Measurements from ENCODE around the gene ARL15. TPM values are rescaled to one million over a fixed set of nuclear protein-coding genes. Genes with fewer than 3 reads are reported as not detected.

The ARL15 gene
- total RNA-seq, 1 experiment from 2014 or later, result 140 TPM

- H3K4me1 ChIP-seq, result no peaks in the 10 kb centered on the region
- no peak for DNase-seq
- intact Hi-C loops (cut with micrococcal nuclease; ENCODE audit: unreplicated experiment), result no loop called here
- Mint-ChIP-seq H3K4me3 (ENCODE audit: unreplicated experiment) (no peak overlapping the region), H3K9me3 (ENCODE audit: unreplicated experiment) (no peaks in the 10 kb centered on the region), H3K36me3 (ENCODE audit: insufficient read depth, unreplicated experiment) (peaks cover 18% of the 10 kb centered on the region), H3K27me3 (ENCODE audit: insufficient read depth, unreplicated experiment) (no peaks in the 10 kb centered on the region), H3K4me1 (ENCODE audit: low read depth, unreplicated experiment) (peaks cover 1% of the 10 kb centered on the region), H3K27ac (ENCODE audit: unreplicated experiment) (no peak overlapping the region)
- no peaks in the 10 kb centered on the region for H3K9me3 ChIP-seq
- TF ChIP-seq CTCF (IDR thresholded peaks at IDR 0.05; ENCODE audit: insufficient read depth in 1 of 2, low read depth in 1 of 2, low read length in 1 of 2, severe bottlenecking in 1 of 2, unreplicated experiment in 1 of 2), result no peak
- H3K36me3 ChIP-seq (ENCODE audit: control insufficient read depth, insufficient read depth, low read length), result no peaks in the 10 kb centered on the region
- CTCF ChIA-PET, result no interaction called here
- no peak overlapping the region for H3K4me3 ChIP-seq (ENCODE audit: low read depth, low read length)
- no TSS peak for BruUV-seq (replicated peaks)
- POLR2A ChIA-PET, result no interaction called here
- H3K27me3 ChIP-seq (replicated peaks; ENCODE audit: control insufficient read depth, insufficient read depth, low read length), result no peaks in the 10 kb centered on the region
Measured at GRCh38 chr5:54140247-54140840, 170.0 kb downstream of the ARL15 start.

DNA sequence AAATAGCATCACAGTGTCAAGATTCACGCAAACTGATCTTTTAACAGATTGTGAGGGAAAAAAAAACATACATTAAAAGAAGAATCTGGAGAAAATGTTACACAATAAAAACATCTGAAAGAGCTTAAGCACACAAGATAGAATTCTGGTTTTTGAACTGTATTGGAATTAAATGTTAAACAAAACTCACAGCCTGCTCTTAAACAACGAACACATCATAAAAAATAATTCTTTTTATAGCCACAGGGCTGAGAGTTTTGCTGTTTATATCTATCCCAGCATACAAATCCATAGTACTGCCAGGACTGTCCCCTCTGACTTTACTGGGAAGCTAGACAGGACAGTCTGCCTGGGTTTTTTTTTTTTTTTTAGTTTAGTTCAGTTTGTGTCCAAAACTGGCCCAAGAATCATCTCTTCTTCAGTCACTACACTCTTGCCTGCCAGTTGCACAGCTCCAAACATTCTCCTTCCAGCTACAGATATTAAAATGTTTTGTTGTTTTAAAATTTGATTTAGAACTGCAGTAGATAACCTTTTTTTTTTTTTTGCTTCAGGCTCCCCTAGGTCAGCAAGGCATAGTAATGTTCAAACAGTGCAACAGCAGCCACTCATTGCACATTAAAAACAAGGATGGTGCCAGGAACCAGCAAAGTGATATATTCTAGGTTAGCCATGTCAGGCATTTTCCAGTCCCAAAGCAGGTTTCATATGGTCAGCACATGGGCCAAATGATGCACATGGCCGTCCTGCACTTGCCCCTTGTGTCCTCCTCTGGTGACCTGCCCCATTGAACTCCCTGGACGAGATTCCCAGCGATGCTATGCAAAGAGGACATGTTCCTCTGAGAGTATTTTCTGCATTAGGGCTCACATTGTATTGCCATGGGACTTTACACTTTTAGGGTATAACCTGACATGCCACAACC, 173.6 kb downstream of the ARL15 start:
- DNase-seq, result no peak
- Mint-ChIP-seq H3K36me3 (ENCODE audit: insufficient read depth, unreplicated experiment) (peaks cover 11% of the 10 kb centered on the region), H3K27ac (ENCODE audit: unreplicated experiment) (no peak overlapping the region), H3K4me3 (ENCODE audit: unreplicated experiment) (no peak overlapping the region), H3K4me1 (ENCODE audit: low read depth, unreplicated experiment) (peaks cover 14% of the 10 kb centered on the region), H3K27me3 (ENCODE audit: insufficient read depth, unreplicated experiment) (no peaks in the 10 kb centered on the region), H3K9me3 (ENCODE audit: unreplicated experiment) (no peaks in the 10 kb centered on the region)
- H3K27me3 ChIP-seq (replicated peaks; ENCODE audit: control insufficient read depth, insufficient read depth, low read length), result no peaks in the 10 kb centered on the region
- no peak overlapping the region for H3K4me3 ChIP-seq (ENCODE audit: low read depth, low read length)
- no peaks in the 10 kb centered on the region for H3K36me3 ChIP-seq (ENCODE audit: control insufficient read depth, insufficient read depth, low read length)
- H3K4me1 ChIP-seq, result no peaks in the 10 kb centered on the region
- no peaks in the 10 kb centered on the region for H3K9me3 ChIP-seq
- no TSS peak for BruUV-seq (replicated peaks)
- ChIA-PET POLR2A (no interaction called here), CTCF (no interaction called here)
- intact Hi-C loops (cut with micrococcal nuclease; ENCODE audit: unreplicated experiment), result no loop called here
- no peak for TF ChIP-seq CTCF (IDR thresholded peaks at IDR 0.05; ENCODE audit: insufficient read depth in 1 of 2, low read depth in 1 of 2, low read length in 1 of 2, severe bottlenecking in 1 of 2, unreplicated experiment in 1 of 2)

DNA sequence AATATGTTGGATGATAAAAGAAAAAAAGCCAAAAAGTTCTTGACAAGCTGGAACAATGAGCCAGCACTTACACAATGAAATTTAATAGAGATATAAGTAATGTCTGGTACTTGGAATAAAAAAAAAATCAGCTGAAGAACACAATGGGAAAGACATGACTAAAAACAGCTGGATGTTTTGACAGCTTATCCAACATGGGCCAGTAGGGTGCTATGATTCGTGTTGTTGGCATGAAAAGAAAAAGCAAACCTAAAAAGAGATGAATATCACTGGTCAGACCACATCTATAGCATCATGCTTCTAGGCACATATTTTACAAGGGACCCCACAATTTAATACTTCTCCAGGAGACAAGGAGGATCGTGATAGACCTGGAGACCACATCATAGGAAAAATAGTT, 175.3 kb downstream of the ARL15 start:
- Mint-ChIP-seq H3K4me1 (ENCODE audit: low read depth, unreplicated experiment) (peaks cover 14% of the 10 kb centered on the region), H3K4me3 (ENCODE audit: unreplicated experiment) (no peak overlapping the region), H3K27ac (ENCODE audit: unreplicated experiment) (no peak overlapping the region), H3K27me3 (ENCODE audit: insufficient read depth, unreplicated experiment) (no peaks in the 10 kb centered on the region), H3K9me3 (ENCODE audit: unreplicated experiment) (no peaks in the 10 kb centered on the region), H3K36me3 (ENCODE audit: insufficient read depth, unreplicated experiment) (peaks cover 11% of the 10 kb centered on the region)
- CTCF ChIA-PET, result no interaction called here
- POLR2A ChIA-PET, result no interaction called here
- no peaks in the 10 kb centered on the region for H3K36me3 ChIP-seq (ENCODE audit: control insufficient read depth, insufficient read depth, low read length)
- TF ChIP-seq CTCF (IDR thresholded peaks at IDR 0.05; ENCODE audit: insufficient read depth in 1 of 2, low read depth in 1 of 2, low read length in 1 of 2, severe bottlenecking in 1 of 2, unreplicated experiment in 1 of 2), result no peak
- no peaks in the 10 kb centered on the region for H3K9me3 ChIP-seq
- DNase-seq, result no peak
- H3K27me3 ChIP-seq (replicated peaks; ENCODE audit: control insufficient read depth, insufficient read depth, low read length), result no peaks in the 10 kb centered on the region
- no peaks in the 10 kb centered on the region for H3K4me1 ChIP-seq
- intact Hi-C loops (cut with micrococcal nuclease; ENCODE audit: unreplicated experiment), result no loop called here
- BruUV-seq (replicated peaks), result no TSS peak
- no peak overlapping the region for H3K4me3 ChIP-seq (ENCODE audit: low read depth, low read length)

All from Caco-2 (cell line).